Femur (tissue), 1 donor: ENCODE results near the gene PRRT3.
"Not testable (repeated sequence)": the region's sequence is repeated elsewhere in the genome, so short reads cannot be mapped to it uniquely, and the experiment has no call there.

Experiments
- DNase-seq: peaks from one replicate; pipeline ENCODE4 v3.0.0-alpha.2; 2017

PRRT3 gene

GRCh38 chr3:9917820-9918219, 34.4 kb downstream of the PRRT3 start:
- DNase-seq, result no peak

- DNase-seq, result peak; percentile 94
Observed at GRCh38 chr3:9916734-9917680, 35.2 kb downstream of the PRRT3 start, which contains the start of gene IL17RC. IL17RC (plus strand) TSS chr3:9917098; CDS start chr3:9917316, 218 bp downstream.

- DNase-seq, result no peak
Observed at GRCh38 chr3:9916346-9916733, 35.9 kb downstream of the PRRT3 start.

GRCh38 chr3:9915254-9916141, 36.7 kb downstream of the PRRT3 start:
- DNase-seq, result peak; percentile 87

DNA sequence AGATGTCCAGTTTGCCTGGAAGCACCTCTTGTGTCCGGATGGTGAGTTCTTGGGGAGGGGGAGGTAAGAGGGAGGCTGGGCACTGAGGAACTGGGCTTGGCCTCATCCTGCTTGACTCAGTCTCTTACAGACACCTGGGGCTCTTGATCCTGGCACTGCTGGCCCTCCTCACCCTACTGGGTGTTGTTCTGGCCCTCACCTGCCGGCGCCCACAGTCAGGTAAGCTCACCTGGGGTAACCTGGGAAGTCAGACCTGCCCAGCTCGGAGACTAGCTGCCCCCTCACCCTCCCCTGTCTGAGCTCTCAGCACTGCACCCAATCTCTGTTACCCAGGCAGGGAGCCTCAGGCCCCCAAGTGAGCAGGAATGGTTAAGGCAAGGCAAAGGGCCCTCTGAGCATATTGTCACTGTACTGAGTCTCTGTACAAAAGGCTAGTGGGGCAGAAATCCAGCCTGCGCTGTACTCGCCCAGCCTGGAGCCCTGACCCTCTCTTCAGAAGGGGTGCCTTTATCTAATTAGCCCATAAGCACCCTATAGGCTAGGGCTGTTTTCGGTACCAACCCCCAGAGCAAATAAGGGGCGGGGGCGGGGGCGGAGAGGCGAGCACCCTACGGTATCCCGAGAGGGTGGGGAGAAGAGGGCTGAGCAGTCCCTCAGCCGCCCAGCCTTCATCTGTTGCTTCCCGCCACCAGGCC, 37.5 kb downstream of the PRRT3 start:
- DNase-seq, result no peak

DNA sequence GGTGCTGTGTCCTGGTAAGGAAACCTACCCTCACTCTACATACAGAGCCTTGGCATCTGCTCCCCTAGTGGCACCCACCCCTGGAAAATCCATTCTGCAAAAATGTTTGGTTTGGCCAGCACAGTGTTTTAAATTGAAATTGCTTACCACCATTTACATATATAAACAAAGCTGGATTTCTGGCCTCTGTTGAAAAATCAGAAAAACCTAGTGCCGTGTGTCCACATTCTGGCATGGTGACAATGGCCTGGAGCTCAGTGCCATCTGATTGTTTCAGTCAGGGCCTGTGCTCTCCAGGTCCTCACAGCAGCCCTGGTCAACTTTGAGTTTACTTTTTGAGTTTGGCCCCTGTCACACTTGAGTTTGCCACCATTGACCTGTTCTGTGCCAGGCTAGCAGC, 38.2 kb downstream of the PRRT3 start:
- no peak for DNase-seq

DNA sequence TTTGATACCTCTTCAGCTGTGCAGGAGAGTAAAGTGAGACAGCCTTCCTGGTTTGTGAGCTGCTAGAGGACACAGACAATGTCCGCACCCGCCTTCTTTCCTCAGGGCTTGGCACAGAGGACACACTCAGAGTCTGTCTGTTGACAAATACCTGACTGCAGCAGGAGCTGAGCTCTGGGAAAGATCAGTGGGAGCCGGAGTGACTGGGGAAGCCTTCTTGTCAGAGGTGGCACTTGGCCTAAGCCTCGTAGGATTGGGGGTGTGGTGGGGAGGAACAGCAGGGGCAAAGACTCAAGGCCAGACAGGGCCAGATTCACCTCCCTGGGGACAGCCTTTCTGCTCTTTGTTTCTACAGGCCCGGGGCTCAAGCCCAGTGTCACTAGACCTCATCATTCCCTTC, 38.6 kb downstream of the PRRT3 start:
- DNase-seq, result no peak

DNA sequence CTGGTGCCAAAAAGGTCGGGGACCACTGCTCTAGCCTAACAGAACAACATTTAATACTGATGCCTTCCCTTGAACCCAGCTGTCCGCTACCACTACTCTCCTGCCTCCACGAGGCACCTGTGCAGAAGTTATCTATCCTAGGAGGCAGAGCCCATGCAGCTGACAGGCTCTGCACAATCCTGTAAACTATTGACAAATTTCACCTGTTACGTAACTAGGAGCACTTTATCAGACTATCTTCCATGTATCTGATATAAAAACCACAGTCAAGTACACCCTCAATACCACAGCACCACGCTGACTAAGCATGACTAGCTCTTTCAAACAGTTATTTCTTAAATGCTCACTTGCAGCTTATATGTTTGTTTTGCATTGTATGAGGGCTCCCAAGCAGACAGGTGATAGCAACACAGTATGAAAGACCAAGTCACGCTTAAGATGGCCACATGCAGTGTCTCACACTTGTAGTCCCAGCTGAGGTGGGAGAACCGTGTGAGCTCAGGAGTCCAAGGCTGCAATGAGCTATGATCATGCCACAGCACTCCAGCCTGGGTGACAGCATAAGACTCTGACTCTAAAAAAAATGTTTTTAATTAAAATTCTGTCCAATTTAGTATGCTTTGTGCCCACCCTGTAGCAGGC, 39.8 kb downstream of the PRRT3 start:
- no peak for DNase-seq

DNA sequence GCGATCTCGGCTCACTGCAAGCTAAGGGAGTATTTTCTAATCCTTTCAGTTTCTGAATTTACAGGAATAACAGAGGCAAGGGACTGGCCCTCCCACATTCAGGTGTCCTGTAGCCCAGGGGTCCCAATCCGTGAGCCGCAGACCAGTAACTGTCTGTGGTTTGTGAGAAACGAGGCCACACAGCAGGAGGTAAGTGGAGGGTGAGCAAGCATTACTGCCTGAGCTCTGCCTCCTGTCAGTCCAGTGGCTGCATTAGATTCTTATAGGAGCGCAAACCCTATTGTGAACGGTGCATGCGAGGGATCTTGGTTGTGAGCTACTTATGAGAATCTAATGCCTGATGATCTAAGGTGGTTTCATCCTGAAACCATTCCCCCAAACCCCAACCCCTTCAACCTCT, 40.3 kb downstream of the PRRT3 start:
- no peak for DNase-seq

- no peak for DNase-seq
Observed at GRCh38 chr3:9909221-9910013, 42.8 kb downstream of the PRRT3 start.

DNA sequence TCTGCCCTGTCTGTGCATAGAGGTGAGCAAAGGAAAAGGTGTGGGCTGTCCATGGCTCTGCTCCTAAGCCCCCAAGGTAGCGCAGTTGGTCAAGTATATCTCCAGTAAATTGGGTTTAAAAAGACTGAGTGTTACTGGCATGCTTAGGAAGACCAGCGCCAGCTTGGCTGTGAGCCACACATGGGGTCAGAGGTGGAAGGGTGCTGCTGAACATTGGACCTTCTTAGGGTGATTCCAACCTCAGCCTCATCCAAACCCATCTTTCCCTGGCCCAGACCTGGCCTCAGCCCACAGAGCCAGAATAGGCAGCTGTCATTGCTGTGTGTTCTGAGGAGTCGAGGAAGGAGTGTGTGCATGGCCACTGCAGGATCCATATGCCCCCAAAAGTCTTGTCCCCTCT, 43.9 kb downstream of the PRRT3 start:
- DNase-seq, result no peak

GRCh38 chr3:9906480-9906879, 45.7 kb downstream of the PRRT3 start:
- no peak for DNase-seq

- no peak for DNase-seq
Observed at GRCh38 chr3:9903904-9904303, 48.3 kb downstream of the PRRT3 start.

DNA sequence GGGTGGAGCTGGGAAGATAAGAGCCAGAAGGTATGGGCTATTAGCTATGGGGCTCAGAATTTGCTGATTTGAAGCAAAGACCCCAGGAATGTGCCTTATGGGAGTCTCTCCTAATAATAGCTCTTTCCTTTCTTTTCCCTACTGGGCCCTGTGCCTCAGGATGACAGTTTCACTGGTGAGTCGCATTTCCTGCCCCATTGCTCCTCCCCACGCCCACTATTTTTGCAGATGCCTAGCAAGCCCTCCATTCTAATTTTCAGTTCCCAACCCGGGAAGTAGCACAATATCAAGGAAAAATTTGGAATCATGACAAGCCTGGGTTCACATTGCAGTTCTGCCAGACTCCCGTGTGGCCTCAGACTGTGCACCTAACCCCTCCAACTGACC, 49.0 kb downstream of the PRRT3 start:
- DNase-seq, result no peak

DNA sequence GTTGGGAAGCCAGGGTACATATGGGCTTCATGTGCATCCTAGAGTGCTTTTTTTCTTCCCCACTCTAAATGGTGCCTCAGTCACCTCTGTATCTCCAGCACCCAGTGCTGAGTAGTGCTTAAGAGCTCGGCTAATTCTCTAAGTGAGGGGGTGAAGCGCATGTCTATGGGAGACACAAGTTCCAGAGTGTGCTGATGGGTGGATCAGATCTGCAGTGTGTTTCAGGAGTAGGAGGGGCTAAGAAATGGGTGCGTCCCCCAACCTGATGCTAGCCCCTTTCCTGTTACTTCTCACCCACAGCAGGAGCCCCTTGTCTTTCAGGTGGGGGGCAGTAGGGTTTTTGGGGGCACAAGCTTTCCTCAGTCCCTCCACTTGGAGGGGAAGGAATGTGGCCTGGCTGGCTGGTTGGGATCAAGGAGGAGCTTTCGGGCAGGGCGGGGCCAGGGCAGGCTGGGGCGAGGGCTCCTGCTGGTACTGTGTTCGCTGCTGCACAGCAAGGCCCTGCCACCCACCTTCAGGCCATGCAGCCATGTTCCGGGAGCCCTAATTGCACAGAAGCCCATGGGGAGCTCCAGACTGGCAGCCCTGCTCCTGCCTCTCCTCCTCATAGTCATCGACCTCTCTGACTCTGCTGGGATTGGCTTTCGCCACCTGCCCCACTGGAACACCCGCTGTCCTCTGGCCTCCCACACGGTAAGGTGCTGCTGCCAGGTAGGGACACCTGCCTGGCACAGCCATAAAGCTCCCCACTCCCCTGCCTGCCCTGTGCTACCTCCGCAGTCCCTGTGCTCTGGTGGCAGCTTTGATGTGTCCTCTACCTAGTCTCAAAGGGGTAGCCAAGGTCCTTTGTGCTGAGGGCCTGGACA, 49.6 kb downstream of the PRRT3 start, which contains the start of gene IL17RE:
Gene IL17RE, plus strand, starts transcription at position 477 of the 866 bp plus-strand sequence. Its CDS starts 85 bp downstream, at position 562.
- DNase-seq, result no peak

DNA sequence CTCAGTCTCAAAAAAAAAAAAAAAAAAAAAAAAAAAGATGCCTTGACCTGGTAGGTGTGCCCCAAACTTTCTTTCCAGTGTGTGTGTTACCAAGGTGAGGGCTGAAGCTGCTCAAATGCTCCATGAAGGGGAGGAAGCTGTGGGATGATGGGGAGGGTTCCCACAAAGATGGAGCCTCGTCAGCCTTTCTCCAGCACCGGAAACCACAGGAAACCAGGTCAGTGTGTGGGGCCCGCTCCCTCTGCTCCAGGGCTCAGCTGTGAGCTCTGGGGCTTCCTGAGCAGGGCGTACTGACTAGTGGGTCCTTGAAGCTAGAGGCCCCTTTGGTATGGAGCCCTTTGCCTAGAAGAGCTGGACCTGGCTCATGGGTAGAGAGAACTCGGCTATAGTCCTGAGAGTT, 50.2 kb downstream of the PRRT3 start:
- DNase-seq, result no peak

DNA sequence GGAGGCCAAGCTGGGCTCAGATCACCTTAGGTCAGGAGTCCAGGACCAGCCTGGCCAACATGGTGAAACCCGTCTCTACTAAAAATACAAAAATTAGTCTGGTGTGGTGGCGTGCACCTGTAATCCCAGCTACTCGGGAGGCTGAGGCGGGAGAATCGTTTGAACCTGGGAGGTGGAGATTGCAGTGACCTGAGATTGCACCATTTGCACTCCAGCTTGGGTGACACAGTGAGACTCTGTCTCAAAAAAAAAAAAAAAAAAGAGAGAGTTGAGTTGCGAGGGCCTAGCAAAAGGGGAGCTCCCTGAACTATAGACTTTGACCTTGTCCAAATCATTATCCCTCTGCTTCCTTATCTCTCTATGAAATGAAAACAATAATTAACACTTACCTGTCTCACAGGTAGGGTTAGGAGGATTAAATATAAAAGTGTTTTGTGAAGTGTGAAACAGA, 51.2 kb downstream of the PRRT3 start:
- DNase-seq, result not testable (repeated sequence)

- no peak for DNase-seq
Observed at GRCh38 chr3:9899289-9899791, 52.9 kb downstream of the PRRT3 start.

DNA sequence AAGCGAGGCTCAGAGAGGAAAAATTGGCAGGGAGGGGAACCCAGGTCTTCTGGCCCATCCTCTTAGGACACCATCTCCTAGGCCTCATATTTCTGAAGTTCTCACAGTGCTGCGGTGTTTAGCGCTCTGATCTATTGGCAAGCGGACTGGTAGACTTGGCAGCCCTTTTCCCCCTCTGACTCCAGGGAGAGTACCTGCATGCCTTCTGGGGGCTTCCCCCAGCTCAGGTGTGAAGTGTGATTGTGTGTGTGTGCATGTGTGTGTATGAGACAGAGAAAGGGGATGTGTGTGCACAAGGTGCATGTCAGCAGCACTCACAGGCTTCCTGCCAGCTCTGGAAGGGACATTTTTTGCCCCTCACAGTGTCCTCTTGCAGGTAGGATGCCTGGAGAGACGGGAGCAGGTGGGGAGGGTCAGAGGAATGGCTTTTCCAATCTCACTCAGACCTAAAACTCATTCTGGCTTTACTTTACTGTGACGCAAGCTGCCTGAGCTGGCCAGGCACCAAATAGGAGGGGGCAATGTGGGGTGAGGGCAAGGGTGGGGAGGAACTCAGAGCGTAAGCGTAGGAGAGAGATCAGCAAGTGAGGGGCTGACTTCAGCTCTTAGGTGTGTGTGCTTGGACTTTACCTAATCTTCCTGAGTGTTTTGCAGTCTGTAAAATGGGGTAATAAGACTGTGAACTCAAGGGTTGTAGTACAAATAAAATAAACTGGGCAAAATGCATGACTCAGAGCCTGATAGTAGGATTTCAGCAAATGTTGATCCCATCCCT, 53.6 kb downstream of the PRRT3 start:
- DNase-seq, result no peak
